CD4-positive, alpha-beta T cell treated with Interleukin-21 for 1 hour (primary cell): ENCODE data around the gene ALOX5.
"Not testable (repeated sequence)": the region's sequence is repeated elsewhere in the genome, so short reads cannot be mapped to it uniquely, and the experiment has no call there.

Source experiments
- DNase-seq: peaks from one replicate; pipeline ENCODE4 v3.0.0-alpha.2; 2020

Gene ALOX5

DNA sequence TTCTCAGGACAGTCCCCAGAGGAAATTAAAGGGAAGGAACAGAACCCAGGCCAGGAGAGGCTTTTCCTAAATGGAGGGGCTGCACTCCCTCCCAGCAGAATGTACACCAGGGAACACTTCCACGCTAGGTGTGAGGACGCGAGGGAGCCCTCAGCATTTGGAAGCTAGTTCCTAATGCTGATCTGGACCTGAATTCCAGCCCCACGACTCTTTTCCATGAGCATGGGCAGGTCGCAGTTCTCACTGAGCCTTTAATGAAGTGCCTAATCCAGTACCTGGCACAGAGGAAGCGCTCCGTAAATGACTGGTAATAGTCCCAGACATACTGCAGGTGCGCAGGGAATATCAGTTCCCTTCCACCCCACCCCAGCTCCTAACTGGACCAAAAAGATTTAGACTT, 1.1 kb downstream of the ALOX5 start:
- no peak for DNase-seq

DNA sequence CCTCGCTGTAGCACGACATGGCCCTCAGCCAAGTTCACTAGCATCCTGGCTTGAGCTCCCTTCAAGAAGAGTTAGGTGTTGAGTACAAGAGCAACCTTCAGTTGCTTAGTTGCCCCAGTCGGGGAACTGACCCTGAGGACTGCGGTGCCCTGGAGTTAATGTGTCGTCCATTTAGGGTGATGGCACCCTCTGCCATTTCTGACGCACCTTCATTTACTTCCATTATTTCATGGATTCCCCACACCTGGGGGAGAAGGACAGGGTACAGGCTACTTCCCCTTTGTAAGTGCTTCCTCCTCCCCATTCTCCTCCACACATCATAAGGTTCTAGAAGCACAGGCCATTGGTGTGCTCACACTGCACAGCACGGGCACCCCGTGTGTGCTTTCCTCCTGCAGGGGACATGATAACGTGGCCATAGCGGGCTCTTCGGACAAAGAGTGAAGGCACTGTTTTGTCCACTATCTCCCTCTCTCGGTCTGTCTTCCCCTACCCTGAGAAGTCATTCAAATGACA, 1.8 kb downstream of the ALOX5 start:
- DNase-seq: no peak

DNA sequence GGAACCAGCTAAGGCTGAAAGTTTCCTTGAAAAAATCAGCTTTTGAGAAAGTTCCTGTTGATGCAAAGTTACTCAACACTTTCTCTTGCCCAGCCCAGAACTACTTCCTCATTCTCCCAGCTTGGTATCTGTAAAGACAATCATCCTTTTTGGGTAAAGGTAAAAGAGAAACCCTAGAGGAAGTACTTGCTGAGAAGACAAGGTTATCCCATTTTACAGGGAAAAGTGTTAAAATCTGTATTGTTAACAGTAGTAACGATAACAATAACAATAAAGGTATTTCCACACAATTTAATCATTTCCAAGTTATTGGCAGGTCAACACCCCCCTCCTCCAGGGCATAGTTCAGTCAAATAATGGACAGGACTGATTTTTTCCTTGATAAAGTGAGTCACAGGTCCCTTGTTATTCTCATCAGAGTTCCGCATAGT, 2.4 kb downstream of the ALOX5 start:
- DNase-seq: no peak

DNA sequence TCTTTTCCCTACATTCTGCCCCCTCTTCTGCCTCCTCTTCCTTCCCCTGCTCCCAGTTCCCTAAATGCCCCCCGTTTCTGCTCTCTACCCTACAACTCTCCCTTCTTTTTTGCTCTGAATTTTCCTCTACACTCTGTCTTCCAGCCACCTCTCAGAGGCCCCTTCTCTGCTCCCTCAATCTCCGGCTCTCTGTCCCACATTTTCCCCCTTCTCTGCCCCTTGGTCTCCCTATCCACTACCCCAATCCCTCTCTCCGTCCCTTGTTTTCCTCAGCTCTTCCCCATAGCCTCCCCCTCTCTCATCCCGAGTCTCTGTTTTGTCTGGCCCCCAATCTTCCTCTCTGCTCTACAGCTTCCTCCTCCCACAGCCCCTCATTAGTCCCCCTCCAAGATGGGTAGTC, 3.3 kb downstream of the ALOX5 start:
- no peak for DNase-seq

DNA sequence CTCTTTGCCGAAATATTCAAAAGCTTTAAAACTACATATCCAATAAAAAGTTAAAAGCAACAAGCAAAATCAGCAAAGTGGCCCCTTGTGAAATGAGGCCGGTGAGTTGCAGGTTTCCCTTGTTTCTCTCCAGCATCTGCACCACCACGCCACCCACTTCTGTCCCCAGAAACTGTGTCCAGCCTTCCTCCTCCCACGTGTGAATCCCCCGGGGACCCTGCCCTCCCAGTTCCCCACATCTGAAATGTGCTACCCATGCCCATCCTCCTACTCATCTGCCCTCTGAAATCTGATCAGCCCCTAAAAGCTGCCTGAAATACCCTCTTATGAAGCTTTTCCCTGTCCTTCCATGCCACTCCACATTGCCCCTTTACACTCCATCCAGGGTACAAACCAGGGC, 3.8 kb downstream of the ALOX5 start:
- no peak for DNase-seq

DNA sequence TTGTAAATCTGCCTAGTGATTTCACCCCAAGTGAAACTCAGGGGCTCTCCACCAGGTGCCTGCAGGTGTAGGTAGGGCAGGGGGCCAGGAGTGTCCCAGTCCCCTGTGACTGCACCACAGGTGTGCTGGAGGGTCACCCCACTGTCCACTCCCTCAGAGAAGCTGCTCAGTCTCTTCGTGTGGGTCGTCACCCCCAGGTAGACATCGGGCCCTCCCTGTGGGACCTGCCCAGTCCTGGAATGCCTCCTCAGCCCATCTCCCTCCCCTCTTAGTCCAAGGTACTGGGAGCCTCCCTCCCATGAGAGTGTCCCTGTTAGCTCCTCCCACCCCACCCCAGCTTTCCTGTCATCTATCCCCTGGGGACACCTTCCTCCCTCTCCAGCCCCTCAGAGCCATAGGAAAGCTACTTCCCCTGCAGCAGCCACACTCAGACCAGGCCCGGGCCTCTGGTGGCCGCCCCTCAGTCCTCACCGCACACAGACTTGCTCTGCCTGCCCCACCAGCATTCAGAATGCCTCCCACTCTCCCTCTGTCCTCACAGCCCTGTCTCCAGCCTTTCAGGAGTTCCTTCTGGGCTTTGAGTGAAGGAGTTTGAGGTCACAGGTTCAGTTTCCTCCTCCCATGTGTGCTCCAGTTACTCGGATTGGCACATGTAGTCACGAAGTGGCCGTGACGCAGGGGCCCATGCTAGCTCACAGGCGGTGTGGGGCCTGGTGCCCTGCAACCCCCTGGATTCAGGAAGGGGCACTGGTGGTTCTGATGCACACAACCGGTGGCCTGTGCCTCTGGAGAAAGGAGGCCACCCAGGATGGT, 5.1 kb downstream of the ALOX5 start:
- DNase-seq: no peak

DNA sequence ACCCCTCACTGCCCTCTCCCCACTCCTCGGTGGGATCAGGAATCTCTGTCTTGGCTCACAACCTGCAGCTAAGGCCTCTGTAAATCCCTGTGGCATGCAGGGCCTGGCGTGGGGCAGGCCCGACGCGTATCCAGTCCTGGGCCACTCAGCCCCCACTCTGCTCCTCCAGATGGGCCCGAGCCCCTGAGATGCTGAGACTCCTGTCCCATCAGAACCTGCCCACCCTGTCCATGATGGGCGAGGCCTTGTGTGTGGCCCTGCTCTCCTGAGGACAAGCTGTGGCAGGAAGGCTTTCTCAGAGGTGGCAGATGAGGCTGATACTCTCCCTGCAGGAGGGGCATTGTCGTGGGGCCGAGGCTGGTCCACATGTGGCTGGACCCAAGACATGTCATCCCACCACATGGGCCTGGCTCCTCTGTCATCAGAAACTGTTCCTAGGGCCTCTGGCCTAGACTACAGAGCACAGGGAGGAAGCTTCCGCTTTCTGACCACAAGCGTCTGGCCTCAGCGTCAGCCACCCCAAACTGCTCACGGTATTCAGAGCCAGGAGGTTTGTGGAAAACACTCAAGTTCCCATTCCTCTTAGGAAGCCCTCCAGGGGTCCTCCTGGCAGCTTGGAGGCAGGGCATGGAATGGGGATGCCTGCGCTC, 6.0 kb downstream of the ALOX5 start:
- DNase-seq: no peak

DNA sequence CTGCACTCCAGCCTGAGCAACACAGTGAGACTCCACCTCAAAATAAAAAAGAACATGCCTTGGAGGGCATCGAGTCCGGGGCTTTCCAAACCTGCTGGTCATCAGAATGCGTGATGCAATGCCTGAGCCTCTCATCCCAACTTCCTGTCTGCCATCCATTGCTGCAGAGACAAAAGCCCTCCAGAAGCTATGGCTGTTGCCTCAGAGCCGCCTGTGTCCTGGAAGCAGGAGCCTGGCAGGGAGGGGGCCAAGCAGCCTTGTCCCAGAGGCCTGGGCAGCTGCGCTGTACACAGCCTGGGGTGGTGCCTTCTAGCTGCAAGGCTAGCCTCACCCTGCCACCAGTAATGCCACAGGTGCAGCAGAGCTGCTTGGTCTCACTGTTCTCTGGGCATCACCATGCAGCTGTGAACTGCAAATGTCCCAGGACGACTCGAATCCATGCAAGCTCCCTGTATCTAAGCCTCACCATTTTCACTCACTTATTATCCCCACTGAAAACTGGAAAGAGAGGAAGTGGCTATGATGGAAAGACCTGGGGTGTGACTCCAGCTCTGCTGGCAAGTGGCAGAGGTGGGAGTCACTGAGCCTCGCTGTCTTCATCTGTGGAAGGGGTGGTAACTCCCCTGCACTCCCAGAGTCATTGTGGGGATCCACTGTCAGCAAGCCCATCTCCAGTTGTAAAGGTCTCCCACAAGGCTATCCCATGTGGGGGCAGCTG, 7.0 kb downstream of the ALOX5 start:
- DNase-seq: no peak

DNA sequence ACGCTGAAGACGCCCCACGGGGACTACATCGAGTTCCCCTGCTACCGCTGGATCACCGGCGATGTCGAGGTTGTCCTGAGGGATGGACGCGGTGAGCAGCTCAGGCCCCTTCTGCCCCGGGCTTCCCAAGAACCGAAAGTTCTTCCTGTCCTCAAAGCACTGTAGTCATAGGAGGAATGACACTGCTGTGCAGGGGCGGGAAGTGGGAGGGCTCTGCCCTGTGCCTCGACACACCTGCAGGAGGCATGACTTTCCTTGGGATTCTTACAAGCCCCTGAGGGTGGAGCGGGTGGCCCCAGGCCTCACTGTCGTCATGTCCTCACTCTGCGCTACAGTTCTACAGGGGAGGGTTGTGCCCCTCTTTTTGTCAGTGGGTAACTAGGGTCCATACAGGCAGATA, 8.6 kb downstream of the ALOX5 start:
- DNase-seq: no peak

DNA sequence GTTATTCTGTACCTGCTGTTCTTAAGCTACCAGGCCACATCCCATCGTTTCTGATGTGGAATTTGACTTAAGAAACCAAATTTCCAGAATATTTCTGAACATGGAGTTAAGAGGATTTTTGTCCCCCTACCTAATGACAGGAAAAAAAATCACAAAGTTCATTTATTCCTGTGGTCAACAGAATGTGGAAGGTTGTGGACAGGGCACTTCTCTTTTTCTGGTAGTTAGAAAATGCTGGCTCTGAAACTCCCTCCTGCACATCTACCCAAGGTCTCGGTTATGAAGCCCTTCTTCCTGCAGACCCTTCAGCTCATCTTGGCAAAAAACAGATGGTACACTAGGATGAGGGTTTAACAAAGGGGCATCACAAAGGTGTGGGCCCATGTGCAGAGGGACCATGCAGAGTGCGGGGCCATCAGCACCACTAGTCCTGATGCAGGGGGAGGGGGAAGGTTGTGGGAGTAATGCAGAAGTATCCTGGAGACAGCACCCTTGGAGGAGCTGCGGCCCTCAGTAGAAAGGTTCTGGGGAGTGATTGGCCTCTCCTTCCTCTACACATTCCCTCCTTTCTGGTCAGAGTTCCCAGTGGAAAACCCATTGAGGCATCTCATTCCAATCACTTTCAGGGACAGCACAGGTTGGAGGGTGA, 9.8 kb downstream of the ALOX5 start:
- no peak for DNase-seq

DNA sequence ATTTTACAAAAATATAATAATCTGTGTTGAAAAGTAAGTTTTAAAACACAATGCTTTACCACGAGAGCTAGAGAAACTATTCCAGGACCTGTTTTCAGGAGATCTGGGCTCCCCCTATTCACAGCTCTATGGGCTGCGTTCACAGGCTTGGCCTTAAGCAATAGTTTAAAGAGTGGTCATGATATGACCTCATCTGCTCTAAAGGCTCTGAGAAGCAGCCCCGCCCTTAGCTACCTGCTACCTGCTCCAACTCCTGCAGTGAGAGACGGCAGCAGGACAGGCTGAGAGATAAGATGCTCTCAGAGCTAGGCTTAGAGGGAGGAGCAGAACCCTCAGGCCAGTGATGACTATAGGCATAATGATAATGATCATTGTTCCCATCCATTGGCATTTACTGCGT, 12.6 kb downstream of the ALOX5 start:
- DNase-seq: no peak

DNA sequence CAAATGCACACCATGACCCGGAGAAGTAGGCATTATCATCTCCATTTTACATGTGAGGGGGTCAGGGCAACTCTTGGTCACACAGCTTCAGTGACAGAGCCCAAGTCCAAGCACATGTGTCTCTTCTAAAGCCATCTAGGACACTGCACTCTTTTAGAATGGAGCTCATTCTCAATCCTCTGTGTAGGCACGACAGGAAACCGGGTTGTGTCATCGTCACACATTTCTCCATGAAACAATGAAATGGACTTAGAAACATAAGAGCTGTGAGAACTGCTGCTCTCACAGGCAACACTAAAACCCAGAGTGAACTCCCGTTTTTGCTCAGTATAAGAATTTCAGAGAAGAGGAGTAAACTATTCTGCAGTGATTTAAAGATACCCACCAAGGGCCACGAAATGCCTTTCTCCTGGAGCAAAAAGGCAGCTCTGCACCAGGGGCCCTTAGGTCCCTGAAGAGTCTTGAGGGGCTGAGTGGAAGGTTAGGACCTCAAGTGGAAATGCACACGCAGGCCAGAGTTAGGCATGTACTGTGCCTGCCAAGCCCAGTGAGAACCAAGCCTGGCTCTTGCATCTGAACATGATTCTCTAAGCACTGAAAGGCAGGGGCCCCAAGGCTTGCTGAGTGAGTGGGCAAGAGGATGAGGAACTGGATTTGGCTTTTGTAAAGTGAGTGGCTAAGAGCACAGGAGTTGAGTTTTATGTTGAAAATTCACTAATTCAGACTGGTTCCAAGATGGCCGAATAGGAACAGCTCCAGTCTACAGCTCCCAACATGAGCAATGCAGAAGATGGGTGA, 13.3 kb downstream of the ALOX5 start:
- no peak for DNase-seq

DNA sequence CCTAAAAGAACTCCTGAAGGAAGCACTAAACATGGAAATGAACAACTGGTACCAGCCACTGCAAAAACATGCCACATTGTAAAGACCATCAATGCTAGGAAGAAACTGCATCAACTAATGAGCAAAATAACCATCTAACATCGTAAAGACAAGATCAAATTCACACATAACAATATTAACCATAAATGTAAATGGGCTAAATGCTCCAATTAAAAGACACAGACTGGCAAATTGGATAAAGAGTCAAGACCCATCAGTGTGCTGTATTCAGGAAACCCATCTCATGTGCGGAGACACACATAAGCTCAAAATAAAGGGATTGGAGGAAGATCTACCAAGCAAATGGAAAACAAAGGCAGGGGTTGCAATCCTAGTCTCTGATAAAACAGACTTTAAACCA, 15.7 kb downstream of the ALOX5 start:
- not testable (repeated sequence) for DNase-seq

DNA sequence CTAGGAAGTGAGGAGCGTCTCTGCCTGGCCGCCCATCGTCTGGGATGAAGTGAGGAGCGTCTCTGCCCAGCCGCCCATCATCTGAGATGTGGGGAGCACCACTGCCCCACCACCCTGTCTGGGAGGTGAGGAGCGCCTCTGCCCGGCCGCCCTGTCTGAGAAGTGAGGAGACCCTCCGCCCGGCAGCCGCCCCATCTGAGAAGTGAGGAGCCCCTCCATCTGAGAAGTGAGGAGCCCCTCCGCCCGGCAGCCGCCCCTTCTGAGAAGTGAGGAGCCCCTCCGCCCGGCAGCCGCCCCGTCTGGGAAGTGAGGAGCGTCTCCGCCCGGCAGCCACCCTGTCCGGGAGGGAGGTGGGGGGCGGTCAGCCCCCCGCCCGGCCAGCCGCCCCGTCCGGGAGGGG, 17.6 kb downstream of the ALOX5 start:
- DNase-seq: not testable (repeated sequence)

DNA sequence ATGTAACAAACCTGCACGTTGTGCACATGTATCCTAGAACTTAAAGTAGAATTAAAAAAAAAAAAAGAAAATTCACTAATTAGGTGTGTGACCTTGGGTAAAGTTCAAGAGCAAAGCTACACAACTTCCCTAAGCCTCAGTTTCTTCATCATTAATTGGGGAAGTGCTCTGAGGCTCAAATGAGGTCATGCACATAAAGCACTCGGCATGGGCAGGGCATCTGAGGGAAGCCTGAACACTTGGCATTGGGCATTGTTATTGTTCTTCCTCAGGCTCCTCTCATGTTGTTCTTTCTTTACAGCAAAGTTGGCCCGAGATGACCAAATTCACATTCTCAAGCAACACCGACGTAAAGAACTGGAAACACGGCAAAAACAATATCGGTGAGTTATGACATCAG, 21.5 kb downstream of the ALOX5 start:
- no peak for DNase-seq

DNA sequence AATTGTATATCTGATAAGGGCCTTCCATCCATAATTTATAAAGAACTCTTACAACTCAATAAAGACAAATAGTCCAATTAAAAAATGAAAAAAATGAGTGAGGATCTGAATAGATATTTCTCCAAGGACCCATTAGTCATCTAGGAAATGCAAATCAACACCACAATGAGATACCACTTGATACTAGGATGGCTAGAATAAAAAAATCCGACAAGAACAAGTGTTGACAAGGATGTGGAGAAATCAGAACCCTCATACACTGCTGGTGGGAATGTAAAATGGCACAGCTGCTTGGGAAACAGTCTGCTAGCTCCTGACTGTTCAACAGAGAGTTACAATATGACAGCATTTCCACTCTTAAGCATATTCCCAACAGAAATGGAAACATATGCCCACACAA, 24.6 kb downstream of the ALOX5 start:
- no peak for DNase-seq

DNA sequence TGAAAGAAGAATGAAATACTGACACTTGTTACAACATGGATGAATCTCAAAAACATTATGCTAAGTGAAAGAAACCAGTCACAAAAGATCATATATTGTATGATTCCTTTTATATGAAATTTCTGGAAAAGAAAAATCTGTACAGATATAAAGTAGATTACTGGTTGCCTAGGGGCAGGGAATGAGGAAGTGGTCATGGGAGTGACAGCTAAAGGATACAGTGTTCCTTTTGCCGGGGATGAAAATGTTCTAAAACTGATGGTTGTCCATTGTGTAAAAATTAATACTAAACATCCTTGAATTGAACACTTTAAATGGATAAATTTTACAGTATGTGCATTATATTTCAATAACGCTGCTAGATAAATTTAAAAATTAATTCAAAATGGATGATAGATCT, 25.1 kb downstream of the ALOX5 start:
- DNase-seq: no peak

DNA sequence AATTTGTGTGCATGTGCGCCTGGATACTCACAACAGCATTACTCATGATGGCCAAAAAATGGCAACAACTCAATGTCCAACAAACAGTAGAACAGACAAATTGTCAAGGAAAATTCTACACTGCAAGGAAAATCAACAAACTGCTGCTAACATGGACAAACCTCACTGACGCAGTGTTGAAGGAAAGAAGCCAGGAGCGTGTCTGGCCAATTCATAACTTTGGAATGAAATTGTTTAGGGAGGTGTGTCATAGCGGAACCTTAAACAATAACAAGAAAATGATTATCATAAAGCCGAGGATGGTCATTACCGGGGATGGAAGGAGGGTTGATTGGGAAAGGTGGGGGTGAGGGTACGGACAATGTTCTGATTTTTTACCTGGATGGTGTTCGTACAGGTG, 29.1 kb downstream of the ALOX5 start:
- no peak for DNase-seq

DNA sequence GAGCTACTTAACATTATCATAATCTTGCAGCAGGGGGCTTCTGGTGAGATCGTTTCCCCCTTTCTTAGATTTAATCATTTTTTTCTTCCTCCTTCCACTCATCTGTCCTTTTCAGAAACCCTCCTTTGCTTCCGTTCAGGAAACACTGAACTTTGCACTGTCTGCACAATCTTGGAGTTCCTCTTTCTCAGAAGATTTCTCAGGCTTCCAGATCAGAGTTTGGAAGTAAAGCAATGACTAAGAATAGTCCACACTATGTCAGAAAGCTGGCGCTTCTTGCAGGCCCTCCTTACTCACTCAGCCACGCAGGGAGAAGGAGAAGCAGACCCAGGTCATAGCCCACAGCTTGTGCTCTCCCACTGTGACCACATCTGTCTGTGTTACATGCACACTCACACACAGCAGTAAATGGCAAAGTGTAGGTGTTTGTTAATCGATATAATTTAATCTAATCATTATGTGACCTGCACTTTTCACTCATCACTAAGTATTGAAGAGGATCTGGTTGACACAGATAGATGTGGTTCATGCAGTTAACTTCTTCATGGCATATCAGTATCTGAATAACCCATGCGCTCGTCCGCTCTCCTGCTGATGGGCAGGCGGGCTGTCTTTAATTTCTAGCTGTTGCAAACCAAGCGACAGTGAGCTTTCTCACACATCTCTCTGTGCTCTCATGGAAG, 30.2 kb downstream of the ALOX5 start:
- DNase-seq: no peak

DNA sequence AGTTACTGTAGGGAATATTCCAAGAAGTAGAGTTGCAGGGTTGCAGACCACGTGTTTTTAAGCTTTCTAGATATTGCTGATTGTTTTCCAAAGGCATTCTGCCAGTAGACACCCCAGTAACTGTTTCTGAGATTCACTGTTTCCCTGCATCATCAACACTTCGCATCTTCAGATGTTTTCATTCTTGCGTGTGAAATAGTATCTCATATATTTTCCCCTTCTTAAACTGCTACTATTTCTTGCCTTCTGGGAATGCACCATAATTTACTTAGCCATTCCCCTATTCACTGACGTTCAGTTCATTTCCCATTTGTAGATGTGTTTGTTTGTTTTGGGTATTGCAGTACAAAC, 30.7 kb downstream of the ALOX5 start:
- no peak for DNase-seq

DNA sequence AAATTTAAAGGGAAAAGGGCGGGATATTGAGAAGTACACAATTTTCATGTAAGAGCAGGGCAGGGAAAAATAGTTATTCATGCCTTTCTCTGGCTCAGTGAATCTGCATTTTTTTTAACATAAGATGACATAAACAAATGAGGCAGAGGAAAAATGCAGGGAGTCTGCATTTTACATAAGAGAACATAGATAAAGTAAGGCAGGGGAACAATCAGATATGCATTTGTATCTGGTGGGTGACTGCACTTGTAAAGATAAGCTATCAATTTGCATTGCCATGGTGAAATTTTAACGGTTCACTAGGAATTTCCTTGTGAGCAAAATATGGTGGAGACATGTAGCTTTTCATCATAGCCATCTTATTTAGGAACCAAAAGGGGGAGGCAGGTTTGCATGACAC, 33.5 kb downstream of the ALOX5 start:
- DNase-seq: no peak
